ENCODE results near the gene PLD5. TPM values are rescaled to one million over a fixed set of nuclear protein-coding genes. Genes with fewer than 3 reads are reported as not detected.
"Not testable (repeated sequence)": the region's sequence is repeated elsewhere in the genome, so short reads cannot be mapped to it uniquely, and the experiment has no call there.

PLD5 gene
- total RNA-seq, 4 donors from 2014 or later, result 0.28 to 0.79 (median 0.34) TPM

GRCh38 chr1:242506724-242507123 lies 17.8 kb downstream of the PLD5 start:
- no peak for TF ChIP-seq CTCF (IDR thresholded peaks at IDR 0.05)
- no peak for DNase-seq (ENCODE audit: low spot score)
- no peak for ATAC-seq (ENCODE audit: low FRiP score)

GRCh38 chr1:242489545-242489944 lies 35.0 kb downstream of the PLD5 start:
- no peak for TF ChIP-seq CTCF (IDR thresholded peaks at IDR 0.05)
- no peak for ATAC-seq (ENCODE audit: low FRiP score)
- no peak for DNase-seq (ENCODE audit: low spot score)

GRCh38 chr1:242477944-242478343 lies 46.6 kb downstream of the PLD5 start:
- TF ChIP-seq CTCF (IDR thresholded peaks at IDR 0.05), result no peak
- ATAC-seq (ENCODE audit: low FRiP score) (no peak), DNase-seq (ENCODE audit: low spot score) (no peak)

- no peak for DNase-seq (ENCODE audit: low spot score)
- no peak for TF ChIP-seq CTCF (IDR thresholded peaks at IDR 0.05)
- no peak for ATAC-seq (ENCODE audit: low FRiP score)
Measured at GRCh38 chr1:242470774-242471173, 53.7 kb downstream of the PLD5 start.

GRCh38 chr1:242468784-242469183 lies 55.7 kb downstream of the PLD5 start:
- ATAC-seq (ENCODE audit: low FRiP score) (no peak), DNase-seq (ENCODE audit: low spot score) (no peak)
- TF ChIP-seq CTCF (IDR thresholded peaks at IDR 0.05), result no peak

- DNase-seq (ENCODE audit: low spot score) (no peak), ATAC-seq (ENCODE audit: low FRiP score) (no peak)
- TF ChIP-seq CTCF (IDR thresholded peaks at IDR 0.05), result no peak
Measured at GRCh38 chr1:242467556-242468145, 56.8 kb downstream of the PLD5 start.

- DNase-seq (ENCODE audit: low spot score) (no peak), ATAC-seq (ENCODE audit: low FRiP score) (no peak)
- no peak for TF ChIP-seq CTCF (IDR thresholded peaks at IDR 0.05)
Measured at GRCh38 chr1:242462867-242463266, 61.6 kb downstream of the PLD5 start.

GRCh38 chr1:242459740-242460139 lies 64.8 kb downstream of the PLD5 start:
- not testable (repeated sequence) for DNase-seq (ENCODE audit: low spot score); ATAC-seq (ENCODE audit: low FRiP score)

Data from omental fat pad (tissue), 4 donors.